ENCODE data around the gene SLC25A19.

The SLC25A19 gene

GRCh38 chr17:75244133-75244866, 44.9 kb downstream of the SLC25A19 start:
- ATAC-seq (ENCODE audit: low read depth): no peak

GRCh38 chr17:75242461-75243042, 46.7 kb downstream of the SLC25A19 start:
- H3K9me3 ChIP-seq (ENCODE audit: severe bottlenecking): no peaks in the 10 kb centered on the region
- H3K36me3 ChIP-seq (ENCODE audit: low read depth): peaks cover 92% of the 10 kb centered on the region
- TF ChIP-seq CTCF (IDR thresholded peaks at IDR 0.05; ENCODE audit: poor library complexity, severe bottlenecking): no peak
- no peak for DNase-seq (ENCODE audit: low spot score)
- H3K27ac ChIP-seq (ENCODE audit: poor library complexity, severe bottlenecking): no peak overlapping the region
- H3K4me3 ChIP-seq (ENCODE audit: severe bottlenecking): no peak overlapping the region
- ATAC-seq (ENCODE audit: low read depth): no peak
- H3K27me3 ChIP-seq (ENCODE audit: insufficient read depth, poor library complexity, severe bottlenecking): no peaks in the 10 kb centered on the region
- no peaks in the 10 kb centered on the region for H3K4me1 ChIP-seq (ENCODE audit: insufficient read depth, poor library complexity, severe bottlenecking)

More at GRCh38 chr17:75244133-75244866, 44.9 kb downstream of the SLC25A19 start:
- no peaks in the 10 kb centered on the region for H3K27me3 ChIP-seq (ENCODE audit: insufficient read depth, poor library complexity, severe bottlenecking)
- no peak overlapping the region for H3K27ac ChIP-seq (ENCODE audit: poor library complexity, severe bottlenecking)
- H3K36me3 ChIP-seq (ENCODE audit: low read depth): peaks cover 81% of the 10 kb centered on the region
- no peaks in the 10 kb centered on the region for H3K4me1 ChIP-seq (ENCODE audit: insufficient read depth, poor library complexity, severe bottlenecking)
- TF ChIP-seq CTCF (IDR thresholded peaks at IDR 0.05; ENCODE audit: poor library complexity, severe bottlenecking): no peak
- H3K9me3 ChIP-seq (ENCODE audit: severe bottlenecking): no peaks in the 10 kb centered on the region
- H3K4me3 ChIP-seq (ENCODE audit: severe bottlenecking): no peak overlapping the region
- no peak for DNase-seq (ENCODE audit: low spot score)

GRCh38 chr17:75241996-75242460, 47.2 kb downstream of the SLC25A19 start:
- Histone ChIP-seq H3K4me3 (ENCODE audit: severe bottlenecking) (no peak overlapping the region), H3K27me3 (ENCODE audit: insufficient read depth, poor library complexity, severe bottlenecking) (no peaks in the 10 kb centered on the region), H3K4me1 (ENCODE audit: insufficient read depth, poor library complexity, severe bottlenecking) (no peaks in the 10 kb centered on the region), H3K9me3 (ENCODE audit: severe bottlenecking) (no peaks in the 10 kb centered on the region), H3K36me3 (ENCODE audit: low read depth) (peaks cover 92% of the 10 kb centered on the region), H3K27ac (ENCODE audit: poor library complexity, severe bottlenecking) (no peak overlapping the region)
- DNase-seq (ENCODE audit: low spot score) (no peak), ATAC-seq (ENCODE audit: low read depth) (no peak)
- no peak for TF ChIP-seq CTCF (IDR thresholded peaks at IDR 0.05; ENCODE audit: poor library complexity, severe bottlenecking)

- H3K4me1 ChIP-seq (ENCODE audit: insufficient read depth, poor library complexity, severe bottlenecking): no peaks in the 10 kb centered on the region
- peaks cover 90% of the 10 kb centered on the region for H3K36me3 ChIP-seq (ENCODE audit: low read depth)
- no peak overlapping the region for H3K27ac ChIP-seq (ENCODE audit: poor library complexity, severe bottlenecking)
- no peak for ATAC-seq (ENCODE audit: low read depth)
- H3K4me3 ChIP-seq (ENCODE audit: severe bottlenecking): no peak overlapping the region
- H3K9me3 ChIP-seq (ENCODE audit: severe bottlenecking): no peaks in the 10 kb centered on the region
- no peak for DNase-seq (ENCODE audit: low spot score)
- H3K27me3 ChIP-seq (ENCODE audit: insufficient read depth, poor library complexity, severe bottlenecking): no peaks in the 10 kb centered on the region
- TF ChIP-seq CTCF (IDR thresholded peaks at IDR 0.05; ENCODE audit: poor library complexity, severe bottlenecking): no peak
These were observed 47.7 kb downstream of the SLC25A19 start for GRCh38 chr17:75241502-75241901.

- H3K36me3 ChIP-seq (ENCODE audit: low read depth): peaks cover 90% of the 10 kb centered on the region
- DNase-seq (ENCODE audit: low spot score) (no peak), ATAC-seq (ENCODE audit: low read depth) (no peak)
- no peaks in the 10 kb centered on the region for H3K4me1 ChIP-seq (ENCODE audit: insufficient read depth, poor library complexity, severe bottlenecking)
- no peaks in the 10 kb centered on the region for H3K9me3 ChIP-seq (ENCODE audit: severe bottlenecking)
- TF ChIP-seq CTCF (IDR thresholded peaks at IDR 0.05; ENCODE audit: poor library complexity, severe bottlenecking): no peak
- H3K27ac ChIP-seq (ENCODE audit: poor library complexity, severe bottlenecking): no peak overlapping the region
- H3K4me3 ChIP-seq (ENCODE audit: severe bottlenecking): no peak overlapping the region
- no peaks in the 10 kb centered on the region for H3K27me3 ChIP-seq (ENCODE audit: insufficient read depth, poor library complexity, severe bottlenecking)
These were observed 48.1 kb downstream of the SLC25A19 start for GRCh38 chr17:75241143-75241430.
